ENCODE data around the gene JPT2. TPM values are rescaled to one million over a fixed set of nuclear protein-coding genes. Genes with fewer than 3 reads are reported as not detected.

JPT2 gene, protein sequence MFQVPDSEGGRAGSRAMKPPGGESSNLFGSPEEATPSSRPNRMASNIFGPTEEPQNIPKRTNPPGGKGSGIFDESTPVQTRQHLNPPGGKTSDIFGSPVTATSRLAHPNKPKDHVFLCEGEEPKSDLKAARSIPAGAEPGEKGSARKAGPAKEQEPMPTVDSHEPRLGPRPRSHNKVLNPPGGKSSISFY
- total RNA-seq = 10 to 100 TPM; 22.6 to 59.2 (median 35.0) TPM

- Histone ChIP-seq H3K27ac (peak within 1 kb of the TSS; percentile 86), H3K9me3 (no peaks in the 10 kb centered on the region), H3K4me3 (peak within 1 kb of the TSS; percentile 88), H3K27me3 (no peaks in the 10 kb centered on the region), H3K4me1 (peaks cover 23% of the 10 kb centered on the region), H3K36me3 (peaks cover 30% of the 10 kb centered on the region)
- peak; percentile 96 to 98 for DNase-seq (ENCODE audit: low spot score in 2 of 2)
- TF ChIP-seq EP300 (IDR thresholded peaks at IDR 0.05) (no peak), POLR2AphosphoS5 (IDR thresholded peaks at IDR 0.05) (peak in 2 of 3 donors; percentile 44 to 80), POLR2A (IDR thresholded peaks at IDR 0.05) (no peak)
- under 1% methylated on average over 21 of the region's 79 CpGs for WGBS
These were observed at the start of gene JPT2 for GRCh38 chr16:1677942-1678499. JPT2 (plus strand) TSS chr16:1678279; CDS start chr16:1678313, 34 bp downstream.

- Histone ChIP-seq H3K27ac (no peak overlapping the region), H3K4me3 (no peak overlapping the region), H3K9me3 (no peaks in the 10 kb centered on the region), H3K4me1 (no peaks in the 10 kb centered on the region), H3K27me3 (no peaks in the 10 kb centered on the region), H3K36me3 (peaks cover 77% of the 10 kb centered on the region)
- WGBS = 93% methylated on average over 20 of the region's 20 CpGs
- no peak for TF ChIP-seq POLR2A (IDR thresholded peaks at IDR 0.05)
- no peak for TF ChIP-seq POLR2AphosphoS5 (IDR thresholded peaks at IDR 0.05)
- TF ChIP-seq EP300 (IDR thresholded peaks at IDR 0.05) = no peak
- TF ChIP-seq, protein P1, sequence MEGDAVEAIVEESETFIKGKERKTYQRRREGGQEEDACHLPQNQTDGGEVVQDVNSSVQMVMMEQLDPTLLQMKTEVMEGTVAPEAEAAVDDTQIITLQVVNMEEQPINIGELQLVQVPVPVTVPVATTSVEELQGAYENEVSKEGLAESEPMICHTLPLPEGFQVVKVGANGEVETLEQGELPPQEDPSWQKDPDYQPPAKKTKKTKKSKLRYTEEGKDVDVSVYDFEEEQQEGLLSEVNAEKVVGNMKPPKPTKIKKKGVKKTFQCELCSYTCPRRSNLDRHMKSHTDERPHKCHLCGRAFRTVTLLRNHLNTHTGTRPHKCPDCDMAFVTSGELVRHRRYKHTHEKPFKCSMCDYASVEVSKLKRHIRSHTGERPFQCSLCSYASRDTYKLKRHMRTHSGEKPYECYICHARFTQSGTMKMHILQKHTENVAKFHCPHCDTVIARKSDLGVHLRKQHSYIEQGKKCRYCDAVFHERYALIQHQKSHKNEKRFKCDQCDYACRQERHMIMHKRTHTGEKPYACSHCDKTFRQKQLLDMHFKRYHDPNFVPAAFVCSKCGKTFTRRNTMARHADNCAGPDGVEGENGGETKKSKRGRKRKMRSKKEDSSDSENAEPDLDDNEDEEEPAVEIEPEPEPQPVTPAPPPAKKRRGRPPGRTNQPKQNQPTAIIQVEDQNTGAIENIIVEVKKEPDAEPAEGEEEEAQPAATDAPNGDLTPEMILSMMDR (IDR thresholded peaks at IDR 0.05) = no peak
- no peak for DNase-seq (ENCODE audit: low spot score in 2 of 2)
These were observed 47.4 kb upstream of the JPT2 start for GRCh38 chr16:1630450-1631213.

DNA sequence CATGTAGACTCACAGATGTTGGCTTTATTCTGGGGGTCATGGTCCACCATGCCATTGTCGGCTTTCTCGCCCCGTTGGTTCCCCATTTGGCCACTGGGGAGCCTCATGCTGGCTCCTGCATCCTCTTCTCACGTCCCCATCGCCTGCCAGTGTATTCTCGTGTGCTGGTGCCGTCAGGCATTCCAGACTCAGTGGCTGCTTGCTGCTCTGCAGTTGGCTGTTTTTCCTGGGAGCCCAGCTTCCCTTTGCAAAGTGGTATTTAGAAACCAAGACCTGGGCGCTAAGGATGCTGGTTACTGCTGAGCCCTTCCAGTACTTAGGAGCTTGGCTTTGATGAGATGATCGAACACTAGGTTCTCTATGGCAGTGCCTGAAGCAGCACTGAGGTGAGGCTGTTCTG lies 46.8 kb upstream of the JPT2 start:
- Histone ChIP-seq H3K9me3 (no peaks in the 10 kb centered on the region), H3K27ac (no peak overlapping the region), H3K4me3 (no peak overlapping the region), H3K4me1 (no peaks in the 10 kb centered on the region), H3K36me3 (peaks cover 83% of the 10 kb centered on the region), H3K27me3 (no peaks in the 10 kb centered on the region)
- TF ChIP-seq POLR2AphosphoS5 (IDR thresholded peaks at IDR 0.05) (no peak), POLR2A (IDR thresholded peaks at IDR 0.05) (no peak), EP300 (IDR thresholded peaks at IDR 0.05) (no peak)
- TF ChIP-seq, protein P1 (IDR thresholded peaks at IDR 0.05) = no peak
- no peak for DNase-seq (ENCODE audit: low spot score in 2 of 2)
- WGBS = 92% methylated on average over 9 of the region's 9 CpGs

DNA sequence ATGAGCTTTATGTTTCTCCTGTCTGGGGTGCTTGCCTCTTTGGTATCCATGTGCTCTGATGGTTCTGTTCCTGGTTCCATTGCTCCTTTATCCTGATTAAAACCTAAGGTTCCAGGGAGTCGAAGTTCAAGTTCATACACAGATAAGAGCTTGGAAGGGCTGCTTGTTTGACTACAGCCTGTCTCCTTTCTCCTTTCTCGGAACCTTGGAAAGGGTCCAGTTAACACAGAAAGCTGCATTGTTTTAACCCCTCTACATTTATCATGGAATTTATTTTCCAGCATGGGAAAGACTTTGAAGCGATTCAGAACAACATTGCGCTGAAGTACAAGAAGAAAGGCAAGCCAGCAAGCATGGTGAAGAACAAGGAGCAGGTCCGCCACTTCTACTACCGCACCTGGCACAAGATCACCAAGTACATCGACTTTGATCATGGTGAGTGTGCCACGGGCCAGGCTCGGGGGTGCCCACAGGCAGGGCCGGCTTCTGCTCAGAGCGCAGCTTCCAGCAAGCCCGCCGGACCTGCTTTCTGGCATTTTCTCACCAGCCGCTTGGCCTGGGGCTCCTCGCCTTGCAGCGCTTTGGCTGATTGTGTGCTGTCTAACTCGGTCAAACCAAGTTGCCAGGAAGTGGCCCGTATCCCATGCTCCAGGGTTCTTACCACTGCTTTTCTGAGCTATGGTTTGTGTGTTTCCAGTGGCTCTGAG lies 46.0 kb upstream of the JPT2 start:
- Histone ChIP-seq H3K36me3 (peaks cover 79% of the 10 kb centered on the region), H3K4me1 (no peaks in the 10 kb centered on the region), H3K9me3 (no peaks in the 10 kb centered on the region), H3K27ac (no peak overlapping the region), H3K4me3 (no peak overlapping the region), H3K27me3 (no peaks in the 10 kb centered on the region)
- WGBS = 79% methylated on average over 14 of the region's 18 CpGs
- TF ChIP-seq POLR2A (IDR thresholded peaks at IDR 0.05) (no peak), EP300 (IDR thresholded peaks at IDR 0.05) (no peak), POLR2AphosphoS5 (IDR thresholded peaks at IDR 0.05) (no peak)
- TF ChIP-seq, protein P1 (IDR thresholded peaks at IDR 0.05) = no peak
- DNase-seq (ENCODE audit: low spot score in 2 of 2) = no peak

DNA sequence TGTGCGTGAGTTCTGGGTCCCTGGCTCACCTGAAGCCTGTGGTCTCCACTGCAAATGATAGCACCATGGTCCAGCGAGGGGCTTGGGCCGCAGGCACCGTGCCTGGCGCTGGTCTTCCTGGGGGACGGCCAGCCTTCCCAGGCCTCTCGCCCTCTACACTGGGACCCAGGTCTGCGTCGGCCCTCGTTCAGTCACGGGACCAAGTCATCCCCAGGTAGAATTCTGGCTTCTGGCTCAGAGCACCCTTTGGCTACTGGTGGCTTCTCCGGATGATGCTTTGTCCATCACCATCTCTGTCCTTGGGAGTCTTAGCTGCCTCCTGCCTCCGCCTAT lies 45.5 kb upstream of the JPT2 start:
- Histone ChIP-seq H3K27ac (no peak overlapping the region), H3K27me3 (no peaks in the 10 kb centered on the region), H3K4me1 (no peaks in the 10 kb centered on the region), H3K9me3 (no peaks in the 10 kb centered on the region), H3K4me3 (no peak overlapping the region), H3K36me3 (peaks cover 75% of the 10 kb centered on the region)
- WGBS = 97% methylated on average over 12 of the region's 13 CpGs
- no peak for TF ChIP-seq EP300 (IDR thresholded peaks at IDR 0.05)
- no peak for TF ChIP-seq POLR2A (IDR thresholded peaks at IDR 0.05)
- TF ChIP-seq, protein P1 (IDR thresholded peaks at IDR 0.05) = no peak
- no peak for TF ChIP-seq POLR2AphosphoS5 (IDR thresholded peaks at IDR 0.05)
- DNase-seq (ENCODE audit: low spot score in 2 of 2) = no peak

Measured in suprapubic skin (tissue), 4 donors.